K562 (cell line): ENCODE measurements around the gene OBSCN. TPM values are rescaled to one million over a fixed set of nuclear protein-coding genes. Genes with fewer than 3 reads are reported as not detected.

Source experiments
- CC2D1A ChIP-seq: fragments of 450-650 bp; IDR thresholded peaks from 2 replicates; pipeline ENCODE4 v1.6.1; 2017; ENCODE audit warnings: mild to moderate bottlenecking
- CHCHD3 ChIP-seq: fragments of 250-450 bp; sonication (Bioruptor Pico); IDR thresholded peaks from 2 replicates; pipeline ENCODE4 v2.1.2; 2022; ENCODE audit warnings: mild to moderate bottlenecking
- DMBX1 ChIP-seq: fragments of 250-450 bp; sonication (Bioruptor Pico); IDR thresholded peaks from 2 replicates; pipeline ENCODE4 v1.8.0; 2022; ENCODE audit warnings: inconsistent platforms, mild to moderate bottlenecking, moderate library complexity, borderline replicate concordance
- FOS ChIP-seq: IDR thresholded peaks from 3 replicates; pipeline ENCODE4 v1.6.1; 2011; ENCODE audit not compliant: insufficient read length; ENCODE audit errors: extremely low read depth
- HNRNPH1 ChIP-seq: fragments of 200-400 bp; formaldehyde crosslinking; optimal IDR thresholded peaks from 2 replicates; pipeline ENCODE3; 2017; ENCODE audit warnings: low read depth, mild to moderate bottlenecking, low read length, moderate library complexity
- KLF1 ChIP-seq: fragments of 450-650 bp; IDR thresholded peaks from 2 replicates; pipeline ENCODE4 v1.6.1; 2016; ENCODE audit warnings: missing genetic modification characterization, missing compliant biosample characterization
- MEIS2 ChIP-seq: fragments of 450-650 bp; IDR thresholded peaks from 2 replicates; pipeline ENCODE4 v1.6.1; 2014; ENCODE audit warnings: mild to moderate bottlenecking; ENCODE audit not compliant: partially characterized antibody
- NCOR1 ChIP-seq: fragments of 450-650 bp; IDR thresholded peaks from 2 replicates; pipeline ENCODE4 v1.6.1; 2016; ENCODE audit warnings: mild to moderate bottlenecking, moderate library complexity
- TEAD4 ChIP-seq, 2 experiments: sonication (generic) in 1 of 2; formaldehyde crosslinking in 1 of 2; IDR thresholded peaks; 2 replicates each; pipeline versions ENCODE4 v1.6.1 to v1.8.0; 2012 to 2022; ENCODE audit warnings: borderline replicate concordance in 1 of 2, inconsistent platforms in 1 of 2, low read length in 1 of 2, mild to moderate bottlenecking in 1 of 2, missing genetic modification reagents in 1 of 2
- ZNF24 ChIP-seq: fragments of 450-650 bp; IDR thresholded peaks from 2 replicates; pipeline ENCODE4 v1.6.1; 2016
- ZNF263 ChIP-seq: sonication (generic); formaldehyde crosslinking; IDR thresholded peaks from 2 replicates; pipeline ENCODE4 v1.8.0; 2022; ENCODE audit warnings: mild to moderate bottlenecking, missing genetic modification reagents, borderline replicate concordance
- polyA plus RNA-seq, 8 experiments: library from polyadenylated mRNA; depleted of rRNA in 4 of 8; stranded (reverse) in 5 of 8; unstranded in 3 of 8; fragments of >200 nt; fragmentation: Nextera tagmentation in 2 of 8; fragmentation: Illumina TruSeq in 1 of 8; extraction: Ambion mirVana in 2 of 8; extraction: Trizol in 1 of 8; gene quantifications; 2 replicates each; pipeline versions ENCODE4 v1.2.1 to v1.2.3, GENCODE V29; 2011 to 2014; ENCODE audit warnings: inconsistent platforms in 1 of 8, missing spikeins in 1 of 8
- total RNA-seq, 7 experiments: library from RNA; depleted of rRNA in 6 of 7; stranded (reverse); fragments of >200 nt in 6 of 7; fragmentation: Illumina TruSeq in 2 of 7; extraction: Trizol in 2 of 7; gene quantifications; 2 replicates each; pipeline versions ENCODE4 v1.2.1 to v1.2.3, GENCODE V29; 2011 to 2021; ENCODE audit warnings: low replicate concordance in 1 of 7
- TF ChIP-seq, protein P1 (sequence below): fragments of 450-650 bp; IDR thresholded peaks from 2 replicates; pipeline ENCODE4 v1.6.1; 2016; ENCODE audit warnings: antibody characterized with exemption
- TF ChIP-seq, protein P2 (sequence below), 2 experiments: fragments of 150-350 bp in 1 of 2; IDR thresholded peaks; 2 replicates each; pipeline ENCODE4 v1.6.1; 2012 to 2016; ENCODE audit warnings: low read depth in 2 of 2, low read length in 2 of 2, mild to moderate bottlenecking in 1 of 2, moderate library complexity in 1 of 2
- TF ChIP-seq, protein P3 (sequence below): IDR thresholded peaks from 2 replicates; pipeline ENCODE4 v1.6.1; 2011; ENCODE audit not compliant: insufficient read length; ENCODE audit errors: extremely low read depth
- TF ChIP-seq, protein P4 (sequence below), 2 experiments: fragments of 450-650 bp; conservative IDR thresholded peaks; 2 replicates each; pipeline ENCODE4 v1.6.1; 2017; ENCODE audit warnings: mild to moderate bottlenecking in 2 of 2, moderate library complexity in 2 of 2

OBSCN gene
- total and polyA plus RNA-seq, 9 of the 15 experiments (the other 6 are each of a cell fraction or from before 2014, with no cell fraction given) = 0.18 to 19.7 (median 3.6) TPM

DNA sequence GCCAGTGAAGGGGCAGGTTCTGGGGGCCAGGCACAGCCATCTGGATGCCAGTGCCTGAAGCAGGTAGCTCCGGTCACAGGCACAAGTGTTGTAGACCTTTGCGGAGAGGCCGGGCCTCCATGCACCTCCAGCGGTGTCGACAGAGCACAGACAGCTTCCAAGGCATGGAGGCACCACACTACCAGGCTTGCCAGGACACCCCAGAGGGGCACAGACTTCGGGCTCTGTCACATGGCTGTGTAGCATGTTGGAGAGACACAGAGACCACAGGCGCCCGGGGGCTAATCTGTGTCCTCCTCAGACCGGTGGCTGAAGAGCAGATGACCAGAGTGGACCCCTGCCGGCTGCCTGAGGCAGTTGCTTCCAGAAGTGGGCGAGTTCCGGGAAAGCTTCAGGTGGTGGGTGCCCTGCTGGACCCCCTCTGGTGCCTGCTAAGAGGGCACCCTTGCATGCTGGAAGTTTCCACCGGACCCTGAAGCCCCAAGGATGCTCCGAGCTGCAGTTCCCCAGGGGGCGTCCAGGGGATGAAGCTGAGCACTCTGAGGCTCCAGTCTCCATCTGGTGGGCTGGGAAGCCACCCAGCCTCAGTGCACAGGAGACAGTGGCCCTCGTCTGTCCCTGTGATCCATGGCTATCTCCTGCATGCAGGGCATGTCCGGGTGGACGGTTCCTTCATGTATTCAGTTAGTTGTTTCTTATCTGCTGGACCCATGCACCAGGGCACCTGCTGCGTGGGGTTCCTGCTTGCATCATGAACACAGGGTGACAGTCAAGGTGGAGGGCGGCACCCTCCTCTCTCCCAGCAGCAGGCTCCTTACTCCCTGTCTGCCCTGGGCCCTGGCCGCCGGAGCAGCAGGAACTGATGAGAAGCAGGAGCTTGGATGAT lies 82.4 kb downstream of the OBSCN start (continued):
- TF ChIP-seq, protein P1, sequence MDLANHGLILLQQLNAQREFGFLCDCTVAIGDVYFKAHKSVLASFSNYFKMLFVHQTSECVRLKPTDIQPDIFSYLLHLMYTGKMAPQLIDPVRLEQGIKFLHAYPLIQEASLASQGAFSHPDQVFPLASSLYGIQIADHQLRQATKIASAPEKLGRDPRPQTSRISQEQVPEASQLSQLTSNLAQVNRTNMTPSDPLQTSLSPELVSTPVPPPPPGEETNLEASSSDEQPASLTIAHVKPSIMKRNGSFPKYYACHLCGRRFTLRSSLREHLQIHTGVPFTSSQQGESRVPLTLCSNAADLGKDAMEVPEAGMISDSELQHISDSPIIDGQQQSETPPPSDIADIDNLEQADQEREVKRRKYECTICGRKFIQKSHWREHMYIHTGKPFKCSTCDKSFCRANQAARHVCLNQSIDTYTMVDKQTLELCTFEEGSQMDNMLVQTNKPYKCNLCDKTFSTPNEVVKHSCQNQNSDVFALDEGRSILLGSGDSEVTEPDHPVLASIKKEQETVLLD = 0 out of 2 replicates have a peak, but pooled peaks have one; percentile 25
- TF ChIP-seq NCOR1 = peak; percentile 90
- no peak for TF ChIP-seq CHCHD3 (CRISPR knock-in tag)
- TF ChIP-seq, protein P2, sequence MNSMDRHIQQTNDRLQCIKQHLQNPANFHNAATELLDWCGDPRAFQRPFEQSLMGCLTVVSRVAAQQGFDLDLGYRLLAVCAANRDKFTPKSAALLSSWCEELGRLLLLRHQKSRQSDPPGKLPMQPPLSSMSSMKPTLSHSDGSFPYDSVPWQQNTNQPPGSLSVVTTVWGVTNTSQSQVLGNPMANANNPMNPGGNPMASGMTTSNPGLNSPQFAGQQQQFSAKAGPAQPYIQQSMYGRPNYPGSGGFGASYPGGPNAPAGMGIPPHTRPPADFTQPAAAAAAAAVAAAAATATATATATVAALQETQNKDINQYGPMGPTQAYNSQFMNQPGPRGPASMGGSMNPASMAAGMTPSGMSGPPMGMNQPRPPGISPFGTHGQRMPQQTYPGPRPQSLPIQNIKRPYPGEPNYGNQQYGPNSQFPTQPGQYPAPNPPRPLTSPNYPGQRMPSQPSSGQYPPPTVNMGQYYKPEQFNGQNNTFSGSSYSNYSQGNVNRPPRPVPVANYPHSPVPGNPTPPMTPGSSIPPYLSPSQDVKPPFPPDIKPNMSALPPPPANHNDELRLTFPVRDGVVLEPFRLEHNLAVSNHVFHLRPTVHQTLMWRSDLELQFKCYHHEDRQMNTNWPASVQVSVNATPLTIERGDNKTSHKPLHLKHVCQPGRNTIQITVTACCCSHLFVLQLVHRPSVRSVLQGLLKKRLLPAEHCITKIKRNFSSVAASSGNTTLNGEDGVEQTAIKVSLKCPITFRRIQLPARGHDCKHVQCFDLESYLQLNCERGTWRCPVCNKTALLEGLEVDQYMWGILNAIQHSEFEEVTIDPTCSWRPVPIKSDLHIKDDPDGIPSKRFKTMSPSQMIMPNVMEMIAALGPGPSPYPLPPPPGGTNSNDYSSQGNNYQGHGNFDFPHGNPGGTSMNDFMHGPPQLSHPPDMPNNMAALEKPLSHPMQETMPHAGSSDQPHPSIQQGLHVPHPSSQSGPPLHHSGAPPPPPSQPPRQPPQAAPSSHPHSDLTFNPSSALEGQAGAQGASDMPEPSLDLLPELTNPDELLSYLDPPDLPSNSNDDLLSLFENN (IDR thresholded peaks at IDR 0.05; ENCODE audit: low read depth in 2 of 2, low read length in 2 of 2) = peak in 1 of 2 experiments; percentile 78; a peak in 1 of 4 replicates
- TF ChIP-seq, protein P3, sequence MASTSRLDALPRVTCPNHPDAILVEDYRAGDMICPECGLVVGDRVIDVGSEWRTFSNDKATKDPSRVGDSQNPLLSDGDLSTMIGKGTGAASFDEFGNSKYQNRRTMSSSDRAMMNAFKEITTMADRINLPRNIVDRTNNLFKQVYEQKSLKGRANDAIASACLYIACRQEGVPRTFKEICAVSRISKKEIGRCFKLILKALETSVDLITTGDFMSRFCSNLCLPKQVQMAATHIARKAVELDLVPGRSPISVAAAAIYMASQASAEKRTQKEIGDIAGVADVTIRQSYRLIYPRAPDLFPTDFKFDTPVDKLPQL = no peak
- no peak for TF ChIP-seq FOS
- TF ChIP-seq ZNF263 (CRISPR knock-in tag) = no peak
- TF ChIP-seq MEIS2 = no peak
- TF ChIP-seq HNRNPH1 = no peak
- peak; percentile 91 for TF ChIP-seq ZNF24
- TF ChIP-seq KLF1 (tag) = peak; percentile 35; the same call in 1 of the 2 replicates
- peak; percentile 70; the same call in 1 of the 2 replicates for TF ChIP-seq DMBX1 (CRISPR knock-in tag)
- TF ChIP-seq, protein P4, sequence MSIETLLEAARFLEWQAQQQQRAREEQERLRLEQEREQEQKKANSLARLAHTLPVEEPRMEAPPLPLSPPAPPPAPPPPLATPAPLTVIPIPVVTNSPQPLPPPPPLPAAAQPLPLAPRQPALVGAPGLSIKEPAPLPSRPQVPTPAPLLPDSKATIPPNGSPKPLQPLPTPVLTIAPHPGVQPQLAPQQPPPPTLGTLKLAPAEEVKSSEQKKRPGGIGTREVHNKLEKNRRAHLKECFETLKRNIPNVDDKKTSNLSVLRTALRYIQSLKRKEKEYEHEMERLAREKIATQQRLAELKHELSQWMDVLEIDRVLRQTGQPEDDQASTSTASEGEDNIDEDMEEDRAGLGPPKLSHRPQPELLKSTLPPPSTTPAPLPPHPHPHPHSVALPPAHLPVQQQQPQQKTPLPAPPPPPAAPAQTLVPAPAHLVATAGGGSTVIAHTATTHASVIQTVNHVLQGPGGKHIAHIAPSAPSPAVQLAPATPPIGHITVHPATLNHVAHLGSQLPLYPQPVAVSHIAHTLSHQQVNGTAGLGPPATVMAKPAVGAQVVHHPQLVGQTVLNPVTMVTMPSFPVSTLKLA (conservative IDR thresholded peaks at IDR 0.05) = 0 out of 4 replicates have a peak, but pooled peaks of 1 of the 2 experiments have one; percentile 20
- peak; percentile 32; the same call in 1 of the 2 replicates for TF ChIP-seq CC2D1A
- TF ChIP-seq TEAD4 (IDR thresholded peaks at IDR 0.05; ENCODE audit: low read length) = peak; percentile 92
- no peak for TF ChIP-seq TEAD4 (CRISPR knock-in tag; IDR thresholded peaks at IDR 0.05; ENCODE audit: borderline replicate concordance)
